KMS-11 (cell line): ENCODE results near the gene CTIF.

ENCODE experiments used
- H2AFZ ChIP-seq: fragments of 200-600 bp; sonication (generic); 2 replicates; pipeline ENCODE4 v1.6.1; 2016; ENCODE audit warnings: antibody characterized with exemption, mixed run types, low read depth
- H3K27ac ChIP-seq: fragments of 200-600 bp; sonication (generic); 2 replicates; pipeline ENCODE4 v1.6.1; 2016; ENCODE audit warnings: mild to moderate bottlenecking, mixed run types
- H3K27me3 ChIP-seq: fragments of 200-600 bp; sonication (generic); 2 replicates; pipeline ENCODE4 v1.6.1; 2017; ENCODE audit warnings: mild to moderate bottlenecking, low read depth, mixed run types, moderate library complexity; ENCODE audit not compliant: insufficient read depth
- H3K36me3 ChIP-seq: fragments of 200-600 bp; sonication (generic); 2 replicates; pipeline ENCODE4 v1.6.1; 2017; ENCODE audit warnings: mild to moderate bottlenecking, mixed run types; ENCODE audit not compliant: insufficient read depth
- H3K4me1 ChIP-seq: fragments of 200-600 bp; sonication (generic); 2 replicates; pipeline ENCODE4 v1.6.1; 2016; ENCODE audit warnings: mild to moderate bottlenecking, low read depth, mixed run types; ENCODE audit not compliant: poor library complexity, severe bottlenecking
- H3K4me2 ChIP-seq: fragments of 200-600 bp; sonication (generic); 2 replicates; pipeline ENCODE4 v1.7.0; 2016; ENCODE audit warnings: mild to moderate bottlenecking, mixed run types
- H3K4me3 ChIP-seq: fragments of 200-600 bp; sonication (generic); IDR thresholded peaks from 2 replicates; pipeline ENCODE4 v1.6.1; 2017; ENCODE audit warnings: low read depth, low read length, mixed read lengths; ENCODE audit not compliant: insufficient read depth
- H3K79me2 ChIP-seq: fragments of 200-600 bp; sonication (generic); 2 replicates; pipeline ENCODE4 v1.6.1; 2016; ENCODE audit warnings: low read depth, mixed run types; ENCODE audit not compliant: insufficient read depth
- H3K9ac ChIP-seq: fragments of 200-600 bp; sonication (generic); 2 replicates; pipeline ENCODE4 v1.6.1; 2016; ENCODE audit warnings: mild to moderate bottlenecking, mixed run types
- H4K20me1 ChIP-seq: fragments of 200-600 bp; sonication (generic); 2 replicates; pipeline ENCODE4 v1.6.1; 2016; ENCODE audit warnings: mild to moderate bottlenecking, mixed run types; ENCODE audit not compliant: insufficient read depth
- CTCF ChIP-seq: fragments of 200-600 bp; sonication (generic); conservative IDR thresholded peaks from 2 replicates; pipeline ENCODE4 v1.6.1; 2017; ENCODE audit warnings: low read depth, mild to moderate bottlenecking, antibody characterized with exemption, low read length, moderate library complexity, mixed read lengths

CTIF gene

DNA sequence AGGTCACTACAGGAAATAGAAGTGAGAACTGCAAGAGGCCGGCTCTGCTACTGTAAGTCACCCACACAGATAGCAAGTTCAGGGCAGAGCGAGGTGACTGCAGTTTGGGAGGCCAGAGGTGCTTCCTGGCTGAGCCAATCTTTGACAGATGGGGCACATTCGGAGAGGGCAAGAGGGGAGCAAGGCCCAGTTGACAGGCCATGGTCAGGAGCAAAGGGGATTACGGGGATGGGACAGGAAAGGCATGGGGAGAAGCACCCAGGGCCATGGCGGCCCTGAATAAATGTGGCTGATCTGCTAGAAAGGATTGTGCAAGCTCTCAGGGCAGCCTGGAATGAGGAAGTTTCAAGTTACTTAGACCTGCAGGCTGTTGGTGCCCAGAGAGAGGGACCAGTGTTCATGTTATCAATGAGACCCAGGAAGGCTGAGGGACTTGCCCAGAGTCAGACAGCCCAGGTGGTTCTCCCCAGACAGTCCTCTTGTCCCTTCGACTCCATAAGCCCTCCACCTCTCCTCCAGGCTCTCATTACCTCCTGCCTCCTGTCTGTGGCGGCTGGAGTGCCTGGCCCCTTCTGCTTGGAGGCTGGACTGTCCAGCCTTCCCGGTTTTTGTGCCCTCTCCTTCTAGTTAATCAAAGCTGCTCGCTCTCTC lies 123.3 kb downstream of the CTIF start:
- Histone ChIP-seq H4K20me1 (no peaks in the 10 kb centered on the region), H3K36me3 (no peaks in the 10 kb centered on the region), H3K4me2 (no peak overlapping the region), H3K4me1 (no peaks in the 10 kb centered on the region), H3K9ac (no peak overlapping the region), H2AFZ (no peak overlapping the region), H3K27ac (no peak overlapping the region), H3K27me3 (no peaks in the 10 kb centered on the region), H3K4me3 (no peak overlapping the region), H3K79me2 (no peaks in the 10 kb centered on the region)
- TF ChIP-seq CTCF, result no peak

DNA sequence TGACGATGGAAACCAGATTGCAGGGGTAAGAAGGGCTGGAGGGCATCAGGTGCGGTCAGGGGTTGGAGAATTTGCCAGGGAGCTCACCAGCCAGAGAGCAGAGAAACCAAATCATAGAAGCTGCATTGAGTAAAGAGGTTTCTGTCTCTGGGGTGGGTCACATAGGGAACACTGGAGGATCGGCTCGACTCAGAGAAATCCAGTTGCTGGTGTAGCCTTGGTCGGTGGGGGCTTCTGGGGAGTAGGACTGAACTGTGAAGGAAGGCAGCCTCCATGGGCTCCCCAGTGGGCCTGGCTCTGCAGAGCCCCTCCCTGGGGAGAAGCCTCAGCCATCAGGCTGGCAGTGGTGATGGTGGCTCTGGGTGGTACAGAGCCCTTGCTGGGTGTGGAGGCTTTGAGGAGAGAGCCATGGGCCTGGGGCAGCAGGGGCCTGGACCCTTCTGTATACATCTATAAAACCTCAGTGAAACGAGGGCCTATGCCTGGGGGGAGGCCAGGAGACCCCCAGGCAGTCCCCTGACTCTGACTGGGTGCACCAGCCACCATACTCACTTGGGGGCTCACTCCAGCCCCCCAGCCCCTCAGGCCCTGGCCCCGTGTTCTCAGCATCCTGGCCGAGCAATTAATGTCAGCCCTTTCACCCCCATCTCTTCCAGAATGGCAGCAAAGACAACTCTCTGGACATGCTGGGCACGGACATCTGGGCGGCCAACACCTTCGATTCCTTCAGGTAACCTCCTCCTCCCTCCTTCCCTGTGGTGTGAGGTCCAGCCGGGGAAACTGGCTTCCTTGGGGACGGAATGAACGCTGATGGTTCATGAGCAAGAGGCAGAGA lies 124.5 kb downstream of the CTIF start:
- no peaks in the 10 kb centered on the region for H3K27me3 ChIP-seq
- no peaks in the 10 kb centered on the region for H3K4me1 ChIP-seq
- no peaks in the 10 kb centered on the region for H3K79me2 ChIP-seq
- H3K9ac ChIP-seq, result no peak overlapping the region
- no peak overlapping the region for H3K4me3 ChIP-seq
- no peaks in the 10 kb centered on the region for H3K36me3 ChIP-seq
- no peak overlapping the region for H3K27ac ChIP-seq
- no peak overlapping the region for H2AFZ ChIP-seq
- no peaks in the 10 kb centered on the region for H4K20me1 ChIP-seq
- TF ChIP-seq CTCF, result no peak
- H3K4me2 ChIP-seq, result no peak overlapping the region

DNA sequence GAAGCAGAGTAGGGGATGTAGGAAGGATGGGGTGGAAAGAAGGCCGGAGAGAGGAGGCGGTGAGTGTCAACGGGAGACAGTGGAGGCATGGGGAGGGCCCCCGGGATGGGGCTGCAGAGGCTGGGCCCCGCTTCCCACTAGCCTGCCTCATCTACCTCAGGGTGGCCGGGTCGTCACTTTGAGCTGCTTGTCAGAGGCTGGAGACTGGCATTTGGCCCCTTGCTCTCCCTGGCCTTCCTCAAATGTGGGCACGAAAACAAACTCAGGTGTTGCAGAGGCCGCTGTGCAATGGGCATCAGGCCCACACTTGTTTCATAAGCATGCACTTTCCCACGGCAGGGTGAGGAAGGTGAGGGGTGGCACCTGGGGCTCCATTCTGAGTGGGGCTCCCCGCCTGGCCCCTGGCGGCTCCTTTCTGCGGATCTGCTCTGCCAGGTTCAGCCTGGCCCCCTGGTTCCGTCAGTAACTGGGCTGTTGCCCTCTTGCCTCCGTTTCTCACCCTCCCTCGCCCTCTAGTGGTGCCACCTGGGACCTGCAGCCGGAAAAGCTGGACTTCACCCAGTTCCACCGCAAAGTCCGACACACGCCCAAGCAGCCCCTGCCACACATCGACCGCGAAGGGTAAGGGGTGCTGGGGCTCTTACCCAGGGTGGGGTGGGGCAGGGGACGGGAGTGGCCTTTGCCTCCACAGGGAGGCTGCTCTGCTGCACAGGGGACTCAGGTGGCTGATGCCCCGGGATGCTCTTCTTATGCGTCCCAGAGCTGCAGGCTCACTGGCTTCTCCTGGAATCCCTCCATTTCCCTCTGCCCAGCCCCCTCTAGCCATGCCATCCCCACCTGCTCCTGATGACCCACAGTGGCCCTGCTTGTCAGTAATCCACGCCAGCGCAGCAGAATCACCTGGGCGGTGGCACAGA lies 125.4 kb downstream of the CTIF start:
- no peak overlapping the region for H3K27ac ChIP-seq
- H2AFZ ChIP-seq, result no peak overlapping the region
- TF ChIP-seq CTCF, result peak; percentile 98
- no peaks in the 10 kb centered on the region for H3K4me1 ChIP-seq
- H3K4me2 ChIP-seq, result no peak overlapping the region
- H3K4me3 ChIP-seq, result no peak overlapping the region
- H3K79me2 ChIP-seq, result no peaks in the 10 kb centered on the region
- H3K27me3 ChIP-seq, result no peaks in the 10 kb centered on the region
- H3K36me3 ChIP-seq, result no peaks in the 10 kb centered on the region
- no peak overlapping the region for H3K9ac ChIP-seq
- H4K20me1 ChIP-seq, result no peaks in the 10 kb centered on the region

DNA sequence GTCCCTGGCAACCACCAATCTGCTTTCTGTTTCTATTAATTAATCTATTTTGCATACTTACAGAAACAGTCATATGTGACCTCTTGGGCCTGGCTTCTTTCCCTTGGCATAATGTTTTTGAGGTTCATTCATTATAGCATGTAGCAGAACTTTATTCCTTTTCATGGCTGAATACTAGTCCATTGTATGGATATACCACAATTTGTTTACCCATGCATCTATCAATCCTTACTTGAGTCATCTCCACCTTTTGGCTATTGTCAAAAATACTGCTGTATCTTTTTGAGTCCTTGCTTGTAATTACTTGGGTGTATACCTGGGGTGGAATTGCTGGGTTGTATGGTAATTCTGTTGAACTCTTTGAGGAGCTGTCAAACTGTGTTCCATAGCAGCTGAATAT lies 126.8 kb downstream of the CTIF start:
- H3K79me2 ChIP-seq, result no peaks in the 10 kb centered on the region
- H3K4me1 ChIP-seq, result no peaks in the 10 kb centered on the region
- H3K36me3 ChIP-seq, result no peaks in the 10 kb centered on the region
- H3K4me3 ChIP-seq, result no peak overlapping the region
- no peaks in the 10 kb centered on the region for H4K20me1 ChIP-seq
- H2AFZ ChIP-seq, result no peak overlapping the region
- no peak for TF ChIP-seq CTCF
- H3K4me2 ChIP-seq, result no peak overlapping the region
- H3K9ac ChIP-seq, result no peak overlapping the region
- no peak overlapping the region for H3K27ac ChIP-seq
- no peaks in the 10 kb centered on the region for H3K27me3 ChIP-seq
